Right renal cortex interstitium (tissue), 3 donors: ENCODE data around the gene DNAJC21. TPM values are rescaled to one million over a fixed set of nuclear protein-coding genes. Genes with fewer than 3 reads are reported as not detected.

Source experiments
- DNase-seq, 3 donors: peaks; one replicate each; pipeline ENCODE4 v3.0.0-alpha.2; 2013; ENCODE audit warnings: low read depth in 3 of 3, low spot score in 2 of 3
- polyA plus RNA-seq, 3 donors: library from polyadenylated mRNA; unstranded; fragments of 120-200 nt; gene quantifications; one replicate each; pipeline ENCODE4 v1.2.1, GENCODE V29; 2013; ENCODE audit not compliant: insufficient read length in 3 of 3

The DNAJC21 gene
- polyA plus RNA-seq: 10 to 100 TPM; 86.7 to 87.9 (median 87.7) TPM

GRCh38 chr5:34929134-34929719 is at the start of gene DNAJC21:
Gene DNAJC21, plus strand, starts transcription at chr5:34929559. Its CDS starts 261 bp downstream, at chr5:34929820.
- DNase-seq: peak; percentile 77 to 94 (median 91)

- DNase-seq: no peak
Observed at GRCh38 chr5:34881246-34881645, 48.1 kb upstream of the DNAJC21 start.

GRCh38 chr5:34886392-34887119 is 42.8 kb upstream of the DNAJC21 start:
- no peak for DNase-seq

GRCh38 chr5:34889394-34889793 is 40.0 kb upstream of the DNAJC21 start:
- no peak for DNase-seq

GRCh38 chr5:34891981-34892380 is 37.4 kb upstream of the DNAJC21 start:
- no peak for DNase-seq

GRCh38 chr5:34892414-34892813 is 36.9 kb upstream of the DNAJC21 start:
- no peak for DNase-seq

GRCh38 chr5:34894716-34895115 is 34.6 kb upstream of the DNAJC21 start:
- DNase-seq: no peak

GRCh38 chr5:34895641-34896419 is 33.5 kb upstream of the DNAJC21 start:
- no peak for DNase-seq

- no peak for DNase-seq
Observed at GRCh38 chr5:34897646-34898045, 31.7 kb upstream of the DNAJC21 start.

GRCh38 chr5:34898258-34898895 is 31.0 kb upstream of the DNAJC21 start:
- DNase-seq: peak; percentile 39 to 61 (median 53)

GRCh38 chr5:34899066-34899465 is 30.3 kb upstream of the DNAJC21 start:
- no peak for DNase-seq

GRCh38 chr5:34900652-34901051 is 28.7 kb upstream of the DNAJC21 start:
- DNase-seq: no peak

- no peak for DNase-seq
Observed at GRCh38 chr5:34903260-34903659, 26.1 kb upstream of the DNAJC21 start.

- no peak for DNase-seq
Observed at GRCh38 chr5:34905564-34905963, 23.8 kb upstream of the DNAJC21 start.

GRCh38 chr5:34913072-34913471 is 16.3 kb upstream of the DNAJC21 start:
- DNase-seq: no peak

GRCh38 chr5:34914671-34915138 is 14.7 kb upstream of the DNAJC21 start:
- DNase-seq: peak in 1 of 3 donors; percentile 5

- peak; percentile 90 to 95 (median 92) for DNase-seq
Observed at GRCh38 chr5:34915139-34915855, 14.1 kb upstream of the DNAJC21 start, which contains the start of the genes BRIX1 and RAD1. Gene BRIX1, plus strand, starts transcription at chr5:34915711. Its CDS starts 28 bp downstream, at chr5:34915739. Gene RAD1, minus strand, starts transcription at chr5:34915504. Its CDS starts 612 bp downstream, at chr5:34914892.

GRCh38 chr5:34915856-34916192 is 13.5 kb upstream of the DNAJC21 start:
- no peak for DNase-seq

- DNase-seq: no peak
Observed at GRCh38 chr5:34916518-34916917, 12.8 kb upstream of the DNAJC21 start.

GRCh38 chr5:34918025-34918424 is 11.3 kb upstream of the DNAJC21 start:
- no peak for DNase-seq
